ENCODE measurements around the gene HDAC11. TPM values are rescaled to one million over a fixed set of nuclear protein-coding genes. Genes with fewer than 3 reads are reported as not detected.
"Not testable (repeated sequence)": the region's sequence is repeated elsewhere in the genome, so short reads cannot be mapped to it uniquely, and the experiment has no call there.

The HDAC11 gene
- total RNA-seq, 1 donor from 2014 or later, result 1.5 TPM

DNA sequence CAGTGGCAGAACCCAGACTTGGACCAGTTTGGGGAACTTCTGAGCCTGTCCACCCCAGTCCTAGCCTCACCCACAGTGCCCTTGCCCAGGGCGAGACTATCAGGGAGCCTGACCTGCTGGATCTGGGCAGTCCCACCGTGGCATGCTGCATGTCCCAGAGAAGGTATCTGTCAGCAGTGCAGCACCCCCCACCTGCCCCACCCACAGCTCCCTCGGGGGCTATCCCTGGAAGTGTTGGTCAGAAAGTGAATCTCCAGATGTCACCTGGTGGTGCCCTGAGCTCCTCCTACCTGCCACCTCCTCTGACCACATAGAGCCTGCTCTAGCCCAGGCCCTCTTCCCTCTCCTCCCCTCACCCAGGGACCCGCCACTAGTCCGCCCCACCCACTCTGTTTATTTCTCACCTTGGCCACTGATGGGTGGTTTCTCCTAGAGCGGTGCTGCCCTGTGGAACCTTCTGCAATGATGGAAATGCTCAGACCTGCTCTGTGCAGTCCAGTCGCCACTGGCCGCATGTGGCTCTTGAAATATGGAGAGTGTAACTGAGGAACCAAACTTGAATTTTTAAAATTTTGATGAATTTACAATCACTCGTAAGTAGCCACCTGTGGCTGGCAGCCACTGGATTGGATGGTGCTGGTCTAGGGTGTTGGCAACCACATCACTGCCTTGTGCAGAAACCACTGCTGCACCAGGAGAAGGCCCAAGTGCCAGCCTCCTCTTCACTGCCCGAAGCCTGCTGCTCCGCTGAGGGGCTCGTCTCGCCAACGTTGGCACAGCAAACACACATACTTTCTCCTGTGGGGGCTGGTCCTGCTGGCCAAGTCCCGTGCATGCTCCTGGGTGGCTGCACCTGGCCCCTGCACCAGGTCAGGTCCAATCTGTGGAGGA, 13.1 kb downstream of the HDAC11 start:
- Mint-ChIP-seq H3K27me3 (peaks cover 3% of the 10 kb centered on the region), H3K9me3 (no peaks in the 10 kb centered on the region), H3K27ac (peak overlapping the region; percentile 66), H3K36me3 (ENCODE audit: low read depth) (no peaks in the 10 kb centered on the region), H3K4me3 (no peak overlapping the region), H3K4me1 (peaks cover 2% of the 10 kb centered on the region)
- intact Hi-C loops (cut with micrococcal nuclease), result no loop called here
- DNase-seq, result no peak

GRCh38 chr3:13493867-13494441, 13.8 kb downstream of the HDAC11 start:
- peaks cover 3% of the 10 kb centered on the region for H3K27me3 Mint-ChIP-seq
- intact Hi-C loops (cut with micrococcal nuclease), result no loop called here
- H3K4me3 Mint-ChIP-seq, result no peak overlapping the region
- peaks cover 2% of the 10 kb centered on the region for H3K4me1 Mint-ChIP-seq
- DNase-seq, result no peak
- no peak overlapping the region for H3K27ac Mint-ChIP-seq
- H3K9me3 Mint-ChIP-seq, result no peaks in the 10 kb centered on the region
- H3K36me3 Mint-ChIP-seq (ENCODE audit: low read depth), result no peaks in the 10 kb centered on the region

DNA sequence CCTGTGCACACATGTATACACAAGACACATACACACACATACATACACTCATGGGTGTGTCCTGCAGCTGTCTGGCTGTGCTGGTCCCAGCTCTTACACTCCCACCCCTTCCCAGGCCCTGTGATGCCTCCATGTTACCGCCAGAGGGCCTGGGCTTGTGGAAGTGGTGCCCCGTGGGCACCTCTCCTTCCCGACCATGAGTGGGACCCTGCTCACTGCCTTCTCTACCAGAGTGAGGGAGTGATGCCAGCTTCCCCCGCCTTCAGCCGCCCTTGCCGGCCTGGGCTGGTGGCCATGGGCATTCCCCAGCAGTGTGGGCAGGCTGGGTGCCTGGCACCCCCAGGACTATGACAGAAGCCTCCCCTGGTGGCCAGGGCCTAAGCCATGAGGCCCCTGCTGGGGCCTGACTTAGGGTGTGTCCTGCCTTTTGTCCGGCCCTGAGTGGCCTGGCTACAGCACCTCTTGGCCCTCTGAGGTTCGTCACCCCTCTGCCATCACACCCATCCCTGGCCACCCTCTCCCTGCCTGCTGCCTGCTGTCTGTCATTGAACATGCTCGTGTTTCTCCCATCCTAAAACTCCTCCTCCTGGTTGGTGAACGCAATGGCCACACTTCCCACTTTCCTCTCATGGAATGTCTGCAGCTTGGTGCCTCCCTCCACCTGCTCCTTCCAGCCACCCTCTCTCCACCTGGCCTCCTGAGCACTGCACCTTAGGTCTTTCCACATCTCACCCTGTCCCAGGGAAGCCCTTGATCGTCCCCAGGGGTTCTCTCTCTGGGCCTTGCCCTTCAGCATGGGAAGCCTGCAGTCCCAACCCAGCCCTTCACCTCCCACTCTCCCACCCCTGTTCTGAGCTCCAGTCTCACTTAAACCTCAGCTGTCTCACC, 14.6 kb downstream of the HDAC11 start:
- Mint-ChIP-seq H3K9me3 (no peaks in the 10 kb centered on the region), H3K27ac (no peak overlapping the region), H3K4me3 (no peak overlapping the region), H3K27me3 (peaks cover 1% of the 10 kb centered on the region), H3K4me1 (peaks cover 2% of the 10 kb centered on the region), H3K36me3 (ENCODE audit: low read depth) (no peaks in the 10 kb centered on the region)
- intact Hi-C loops (cut with micrococcal nuclease), result loop anchor here (5.0 kb wide), 1 partner anchor 393 kb away; no protein-coding TSS in a partner anchor
- DNase-seq, result no peak

DNA sequence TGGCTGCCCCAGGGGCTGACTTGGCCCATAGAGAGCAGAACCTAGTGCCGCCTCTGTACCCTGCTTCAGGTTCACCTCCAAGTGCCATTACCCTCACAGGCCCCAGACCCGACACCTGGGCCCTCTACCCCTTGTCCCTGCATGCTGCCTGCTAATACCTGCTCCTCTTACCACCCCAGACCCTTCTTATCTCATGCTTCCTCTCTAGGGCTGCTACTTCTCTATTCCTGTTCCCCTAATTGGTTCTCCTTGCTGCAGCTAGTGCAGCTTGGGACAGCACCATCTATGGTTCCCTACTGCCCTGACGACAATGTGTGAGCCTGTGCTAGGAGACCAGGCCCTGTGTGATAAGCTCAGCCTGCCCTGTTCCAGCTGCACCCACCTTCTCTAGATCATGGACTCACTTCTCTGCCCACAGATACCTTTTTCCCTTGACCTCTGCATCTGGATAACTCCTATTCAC, 15.3 kb downstream of the HDAC11 start:
- no peaks in the 10 kb centered on the region for H3K36me3 Mint-ChIP-seq (ENCODE audit: low read depth)
- no peak for DNase-seq

DNA sequence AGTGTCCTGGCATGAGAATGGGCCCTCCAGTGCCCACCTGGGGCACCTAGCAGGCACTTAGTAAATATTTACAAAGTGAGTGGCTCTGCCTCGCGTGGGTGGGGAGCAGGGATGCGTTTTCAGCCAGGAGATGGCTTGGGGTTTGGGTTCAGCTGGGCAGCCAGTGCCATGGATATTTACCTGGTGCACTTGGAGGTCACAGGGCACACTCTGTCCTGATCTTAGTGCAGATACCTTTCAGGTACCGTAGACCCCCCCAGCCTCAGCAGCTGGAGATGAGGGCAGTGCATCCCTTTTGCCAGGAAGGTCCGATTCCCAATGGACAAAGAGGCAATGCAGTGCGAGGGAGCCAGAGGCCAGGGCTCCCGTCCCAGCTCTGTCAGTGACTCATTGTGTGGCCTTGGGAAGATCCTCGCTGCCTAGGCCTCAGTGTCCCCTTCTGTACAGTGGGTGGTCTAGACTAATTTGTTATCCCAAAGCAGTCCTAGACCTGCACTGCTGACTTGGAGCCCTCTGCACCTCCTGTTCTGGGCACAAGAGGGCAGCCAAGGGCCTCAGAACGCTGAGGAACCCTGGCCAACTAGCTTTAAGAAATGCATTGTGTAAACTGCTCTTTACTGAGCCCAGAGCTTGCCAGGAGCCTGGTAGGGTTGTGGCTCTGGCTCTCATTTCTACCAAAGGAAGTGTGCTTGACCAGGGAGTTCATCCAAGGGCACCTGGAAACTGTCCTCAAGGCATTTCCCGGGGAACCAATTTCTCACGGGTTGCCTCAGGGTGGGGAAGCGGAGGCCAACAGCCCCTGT, 16.0 kb downstream of the HDAC11 start:
- intact Hi-C loops (cut with micrococcal nuclease), result loop anchor here (1.0 to 5.0 kb wide), 2 partner anchors 152 to 391 kb away; no protein-coding TSS in a partner anchor
- Mint-ChIP-seq H3K27ac (no peak overlapping the region), H3K4me3 (no peak overlapping the region), H3K27me3 (peaks cover 1% of the 10 kb centered on the region), H3K36me3 (ENCODE audit: low read depth) (no peaks in the 10 kb centered on the region), H3K4me1 (peaks cover 2% of the 10 kb centered on the region), H3K9me3 (no peaks in the 10 kb centered on the region)
- DNase-seq, result peak; percentile 91

More for the DNA sequence above, 15.3 kb downstream of the HDAC11 start:
- Mint-ChIP-seq H3K9me3 (no peaks in the 10 kb centered on the region), H3K27me3 (peaks cover 1% of the 10 kb centered on the region), H3K4me3 (no peak overlapping the region), H3K27ac (no peak overlapping the region), H3K4me1 (peaks cover 2% of the 10 kb centered on the region)
- intact Hi-C loops (cut with micrococcal nuclease), result loop anchor here (5.0 kb wide), 1 partner anchor 392 kb away; no protein-coding TSS in a partner anchor

DNA sequence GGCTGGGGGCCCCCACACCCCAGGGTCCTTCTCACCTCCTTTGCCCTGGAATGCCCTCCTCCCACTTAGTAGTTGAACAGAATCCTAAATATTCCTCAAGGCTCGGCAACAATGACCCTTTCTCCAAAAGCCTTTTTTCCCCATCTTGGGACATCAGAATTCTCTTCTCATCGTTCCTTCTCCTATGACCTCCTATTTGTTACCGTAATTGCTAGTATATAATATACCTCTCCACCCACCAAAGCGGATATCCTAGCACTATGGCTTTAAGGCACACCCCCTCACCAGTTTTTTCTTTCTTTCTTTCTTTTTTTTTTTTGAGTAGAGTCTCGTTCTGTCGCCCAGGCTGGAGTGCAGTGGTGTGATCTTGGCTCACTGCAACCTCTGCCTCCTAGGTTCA, 16.8 kb downstream of the HDAC11 start:
- Mint-ChIP-seq H3K9me3 (no peaks in the 10 kb centered on the region), H3K4me3 (no peak overlapping the region), H3K36me3 (ENCODE audit: low read depth) (no peaks in the 10 kb centered on the region), H3K27ac (no peak overlapping the region), H3K27me3 (no peaks in the 10 kb centered on the region), H3K4me1 (peaks cover 2% of the 10 kb centered on the region)
- intact Hi-C loops (cut with micrococcal nuclease), result loop anchor here (1.0 to 5.0 kb wide), 2 partner anchors 151 to 390 kb away; no protein-coding TSS in a partner anchor
- DNase-seq, result no peak

GRCh38 chr3:13497386-13497785, 17.3 kb downstream of the HDAC11 start:
- intact Hi-C loops (cut with micrococcal nuclease), result loop anchor here (5.0 kb wide), 1 partner anchor 390 kb away; no protein-coding TSS in a partner anchor
- Mint-ChIP-seq H3K27ac (no peak overlapping the region), H3K4me3 (no peak overlapping the region), H3K9me3 (no peaks in the 10 kb centered on the region), H3K27me3 (no peaks in the 10 kb centered on the region), H3K36me3 (ENCODE audit: low read depth) (no peaks in the 10 kb centered on the region), H3K4me1 (peaks cover 2% of the 10 kb centered on the region)
- no peak for DNase-seq

DNA sequence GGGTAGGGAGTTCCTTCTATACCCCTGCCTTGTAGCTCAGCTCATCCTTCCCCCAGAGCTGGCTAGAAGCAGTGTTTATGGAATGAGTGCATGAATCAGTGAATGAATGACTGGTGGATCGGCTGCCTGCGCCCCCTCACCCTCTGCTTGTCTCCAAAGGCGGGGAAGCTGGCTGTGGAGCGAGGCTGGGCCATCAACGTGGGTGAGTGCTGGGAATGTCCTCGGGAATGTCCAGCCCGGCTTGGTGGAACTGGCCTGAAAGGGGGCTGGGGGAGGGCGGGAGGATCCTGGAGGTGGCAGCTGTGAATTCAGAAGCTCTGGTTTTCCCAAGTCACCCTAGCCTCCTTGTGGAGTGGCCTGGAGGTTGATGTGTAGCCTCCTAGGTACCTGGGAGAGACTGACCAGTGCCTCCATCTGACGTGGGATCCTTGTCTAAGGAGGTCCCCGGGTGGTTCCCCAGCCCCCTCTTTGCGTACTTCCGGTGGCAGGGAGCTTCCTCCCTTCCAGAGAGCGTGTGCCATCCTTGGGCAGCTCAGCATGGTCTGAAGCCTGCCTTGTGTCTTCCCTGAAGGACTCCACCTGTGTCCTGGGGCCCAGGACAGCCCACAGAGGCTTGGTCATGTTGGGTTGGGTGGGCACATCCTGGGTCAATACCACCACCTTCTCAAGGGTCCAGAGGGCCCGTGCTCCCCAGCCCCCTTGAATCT, 18.4 kb downstream of the HDAC11 start:
- DNase-seq, result no peak
- Mint-ChIP-seq H3K4me1 (peaks cover 2% of the 10 kb centered on the region), H3K9me3 (no peaks in the 10 kb centered on the region), H3K27ac (no peak overlapping the region), H3K27me3 (no peaks in the 10 kb centered on the region), H3K36me3 (ENCODE audit: low read depth) (no peaks in the 10 kb centered on the region), H3K4me3 (no peak overlapping the region)
- intact Hi-C loops (cut with micrococcal nuclease), result loop anchor here (5.0 kb wide), 1 partner anchor 389 kb away; no protein-coding TSS in a partner anchor

DNA sequence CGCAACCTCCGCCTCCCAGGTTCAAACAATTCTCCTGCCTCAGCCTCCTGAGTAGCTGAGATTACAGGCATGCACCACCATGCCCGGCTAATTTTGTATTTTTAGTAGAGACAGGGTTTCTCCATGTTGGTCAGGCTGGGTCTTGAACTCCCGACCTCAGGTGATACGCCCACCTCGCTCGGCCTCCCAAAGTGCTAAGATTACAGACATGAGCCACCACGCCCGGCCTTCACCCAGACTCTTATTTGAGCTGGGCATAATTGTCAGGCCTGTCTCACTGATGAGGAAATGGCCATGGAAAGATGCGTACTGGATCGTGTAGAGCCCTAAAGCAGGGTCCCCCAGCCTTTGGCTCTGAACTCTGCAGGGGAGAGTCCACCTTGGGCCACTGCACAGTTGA, 19.1 kb downstream of the HDAC11 start:
- H3K27ac Mint-ChIP-seq; H3K36me3 Mint-ChIP-seq (ENCODE audit: low read depth); H3K4me1 Mint-ChIP-seq; H3K4me3 Mint-ChIP-seq; H3K27me3 Mint-ChIP-seq; H3K9me3 Mint-ChIP-seq; DNase-seq: not testable (repeated sequence)
- intact Hi-C loops (cut with micrococcal nuclease), result loop anchor here (5.0 kb wide), 1 partner anchor 388 kb away; no protein-coding TSS in a partner anchor

DNA sequence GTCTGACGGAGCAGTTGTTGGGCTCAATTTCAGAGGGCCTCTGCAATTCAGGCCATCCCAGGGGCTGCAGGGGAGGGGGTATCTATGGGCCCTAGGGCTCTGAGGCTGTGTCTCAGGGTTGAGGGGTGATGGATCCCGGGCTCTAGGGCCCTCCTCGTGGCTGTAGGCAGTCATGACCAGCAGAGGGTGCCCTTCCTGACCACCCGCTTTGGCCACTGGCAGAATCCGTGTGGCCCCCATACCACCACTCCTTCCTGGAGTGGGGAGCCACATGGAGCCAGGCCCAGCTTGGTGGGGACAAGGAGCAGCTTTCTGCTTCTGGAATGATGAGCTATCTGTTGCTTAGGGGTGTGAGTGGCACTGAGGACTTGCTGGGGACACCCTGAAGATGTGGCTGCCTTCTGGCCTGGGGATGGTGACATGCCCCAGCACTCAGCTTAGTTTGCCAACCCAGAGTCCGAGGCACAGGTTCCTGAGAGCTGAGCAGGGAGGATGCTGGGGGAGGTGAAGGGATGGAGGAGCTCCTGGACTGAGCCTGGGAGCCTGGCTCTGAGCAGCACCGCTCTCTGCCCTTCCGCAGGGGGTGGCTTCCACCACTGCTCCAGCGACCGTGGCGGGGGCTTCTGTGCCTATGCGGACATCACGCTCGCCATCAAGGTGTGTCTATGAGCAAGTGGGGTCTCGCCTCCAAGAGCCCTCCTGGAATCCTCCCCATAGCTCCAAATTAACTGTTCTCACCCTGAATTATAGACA, 20.2 kb downstream of the HDAC11 start:
- Mint-ChIP-seq H3K4me3 (no peak overlapping the region), H3K4me1 (peaks cover 2% of the 10 kb centered on the region), H3K27me3 (no peaks in the 10 kb centered on the region), H3K27ac (no peak overlapping the region), H3K36me3 (ENCODE audit: low read depth) (no peaks in the 10 kb centered on the region), H3K9me3 (no peaks in the 10 kb centered on the region)
- no peak for DNase-seq
- intact Hi-C loops (cut with micrococcal nuclease), result no loop called here

DNA sequence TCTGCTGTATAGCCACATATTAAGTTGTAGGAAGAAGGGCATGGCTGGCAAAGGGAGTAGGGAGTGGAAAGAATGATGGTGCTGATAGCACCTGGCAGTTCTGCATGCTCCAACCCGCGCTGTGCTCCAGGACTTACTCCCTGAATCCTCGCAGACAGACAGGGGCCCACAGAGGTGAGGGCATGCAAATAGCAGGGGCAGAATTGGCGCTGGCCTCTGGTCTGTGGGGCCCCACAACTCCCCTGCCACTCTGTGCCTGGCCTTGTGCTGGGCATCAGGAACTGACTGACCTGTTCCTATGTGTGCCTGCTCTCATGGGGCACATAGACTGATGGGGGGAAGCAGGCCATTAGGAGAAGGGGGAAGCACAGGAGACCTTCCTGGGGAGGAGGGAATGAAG, 20.9 kb downstream of the HDAC11 start:
- Mint-ChIP-seq H3K27me3 (no peaks in the 10 kb centered on the region), H3K27ac (no peak overlapping the region), H3K4me1 (peaks cover 2% of the 10 kb centered on the region), H3K9me3 (no peaks in the 10 kb centered on the region), H3K4me3 (no peak overlapping the region), H3K36me3 (ENCODE audit: low read depth) (no peaks in the 10 kb centered on the region)
- no peak for DNase-seq
- intact Hi-C loops (cut with micrococcal nuclease), result no loop called here

DNA sequence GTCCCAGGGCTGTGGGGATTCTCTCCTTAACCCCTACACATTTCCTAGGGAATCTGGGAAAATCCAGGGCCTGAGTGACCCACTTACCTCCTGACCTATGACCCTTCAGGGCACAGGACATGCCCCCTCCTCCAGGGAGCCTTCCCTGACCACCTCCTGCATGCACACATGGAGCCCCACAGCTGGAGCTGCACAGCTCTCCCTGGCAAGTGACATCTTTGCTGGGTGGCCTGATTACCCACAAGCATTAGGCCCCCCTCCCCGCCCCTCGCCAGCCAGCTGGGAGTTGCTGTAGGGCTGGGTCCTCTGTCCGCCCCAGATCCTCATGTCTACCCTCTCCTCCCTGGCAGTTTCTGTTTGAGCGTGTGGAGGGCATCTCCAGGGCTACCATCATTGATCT, 21.4 kb downstream of the HDAC11 start:
- Mint-ChIP-seq H3K9me3 (no peaks in the 10 kb centered on the region), H3K27ac (no peak overlapping the region), H3K36me3 (ENCODE audit: low read depth) (no peaks in the 10 kb centered on the region), H3K27me3 (no peaks in the 10 kb centered on the region), H3K4me1 (peaks cover 2% of the 10 kb centered on the region), H3K4me3 (no peak overlapping the region)
- intact Hi-C loops (cut with micrococcal nuclease), result no loop called here
- DNase-seq, result no peak
